Inferior parietal cortex (tissue), 1 donor: ENCODE data around the gene GPR32.
A peak's percentile ranks its signal among the peaks of the same experiment; 100 is the strongest.
"Not testable (repeated sequence)": the region's sequence is repeated elsewhere in the genome, so short reads cannot be mapped to it uniquely, and the experiment has no call there.

Source experiments
- DNase-seq: peaks from one replicate; pipeline ENCODE4 v3.0.0-alpha.2; 2016; ENCODE audit errors: extremely low spot score

The GPR32 gene

DNA sequence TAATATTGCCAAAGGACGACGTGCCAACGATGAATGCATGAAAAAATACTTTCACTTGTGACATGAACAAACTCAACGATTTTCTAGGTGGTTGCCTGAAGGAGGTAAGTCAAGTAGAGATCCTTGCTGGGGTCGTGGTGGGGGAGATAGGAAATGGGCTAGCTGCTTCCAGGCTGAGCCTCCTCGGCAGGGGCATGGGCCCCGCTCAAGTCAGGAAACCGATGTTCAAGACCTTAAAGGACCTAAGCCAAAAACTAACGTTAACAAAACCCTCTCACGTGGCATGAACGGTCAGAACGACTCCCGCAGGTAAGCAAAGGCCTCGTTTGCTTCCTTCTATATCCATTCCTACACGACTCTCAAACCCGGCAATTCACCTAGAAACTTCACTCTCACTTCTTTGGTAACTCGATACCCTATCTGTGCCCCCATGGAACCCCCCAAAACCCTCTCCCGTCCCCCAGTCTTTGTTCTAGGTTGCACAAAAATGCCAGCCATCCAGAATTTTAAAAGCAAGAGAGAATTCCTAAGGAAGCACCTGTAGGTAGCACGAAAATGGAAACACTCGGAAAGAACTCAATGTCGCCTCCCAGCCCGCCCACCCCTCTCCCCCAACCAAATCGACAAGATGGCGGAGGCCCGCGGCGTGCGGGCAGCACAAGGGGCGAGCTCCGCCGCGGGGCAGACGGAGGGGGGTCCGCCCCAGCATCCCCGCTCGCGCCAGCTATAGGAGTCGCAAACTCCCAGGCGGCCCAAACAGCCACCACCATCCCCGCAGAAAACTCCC lies 33.6 kb downstream of the GPR32 start:
- DNase-seq, result no peak

DNA sequence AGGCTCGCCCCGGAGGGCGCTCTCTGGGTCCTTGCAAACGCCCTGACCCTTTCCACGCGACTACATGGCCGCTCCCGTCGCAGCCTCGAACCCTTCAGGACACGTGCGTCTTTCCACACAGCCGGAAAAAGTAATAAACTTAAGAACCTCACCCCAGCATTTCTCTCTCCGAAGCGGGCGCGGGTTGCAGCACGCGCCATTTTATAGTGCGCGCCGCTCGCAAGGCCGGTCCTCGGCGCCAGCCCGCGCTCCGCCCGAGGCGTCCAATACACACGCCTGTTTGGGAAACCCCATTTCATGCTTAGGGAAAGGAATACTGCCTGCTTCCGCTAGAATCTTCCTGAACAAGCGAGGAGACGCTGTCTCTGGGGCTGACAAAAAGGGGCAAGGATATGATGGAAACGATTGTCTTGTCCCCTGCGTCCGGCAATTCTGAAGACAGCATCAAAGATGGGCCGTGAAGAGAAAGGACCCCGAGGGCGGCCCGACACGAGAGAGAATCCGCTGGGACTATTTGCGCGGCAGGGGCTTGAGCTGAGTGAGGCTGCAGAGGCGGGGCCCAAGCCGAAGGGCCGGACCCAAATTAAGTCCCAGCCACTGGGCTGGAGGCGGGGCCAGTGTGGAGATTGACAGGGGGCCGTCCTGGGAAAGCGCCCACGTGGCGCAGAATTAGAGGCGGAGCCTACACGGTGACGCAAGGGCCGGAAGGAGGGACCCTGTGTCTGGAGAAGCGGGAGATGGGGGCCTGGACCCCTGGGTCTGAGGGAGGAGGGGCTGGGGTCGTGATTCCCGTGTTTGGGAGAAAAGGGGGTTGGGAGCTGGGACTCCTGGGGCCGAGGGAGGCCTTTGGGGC lies 34.4 kb downstream of the GPR32 start:
- peak; percentile 97 for DNase-seq

DNA sequence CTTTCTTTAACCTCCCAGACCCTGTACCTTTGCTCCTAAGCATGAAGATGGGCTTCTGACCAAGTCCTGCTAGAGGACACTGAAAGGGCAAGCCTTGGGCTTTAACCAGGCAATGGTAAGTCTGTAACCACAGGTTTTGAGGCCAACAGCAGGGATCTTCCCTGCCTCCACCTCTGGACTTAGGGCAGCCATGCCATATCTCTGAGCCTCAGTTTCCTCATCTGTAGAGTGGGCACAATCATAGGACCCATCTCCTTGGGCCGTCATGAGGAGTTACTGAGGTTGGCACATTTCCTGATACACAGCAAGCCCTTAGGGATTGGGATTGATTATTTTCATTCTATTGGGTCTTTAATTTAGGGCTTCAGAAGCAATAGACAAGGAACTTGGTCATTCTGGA lies 38.6 kb downstream of the GPR32 start:
- DNase-seq, result no peak

DNA sequence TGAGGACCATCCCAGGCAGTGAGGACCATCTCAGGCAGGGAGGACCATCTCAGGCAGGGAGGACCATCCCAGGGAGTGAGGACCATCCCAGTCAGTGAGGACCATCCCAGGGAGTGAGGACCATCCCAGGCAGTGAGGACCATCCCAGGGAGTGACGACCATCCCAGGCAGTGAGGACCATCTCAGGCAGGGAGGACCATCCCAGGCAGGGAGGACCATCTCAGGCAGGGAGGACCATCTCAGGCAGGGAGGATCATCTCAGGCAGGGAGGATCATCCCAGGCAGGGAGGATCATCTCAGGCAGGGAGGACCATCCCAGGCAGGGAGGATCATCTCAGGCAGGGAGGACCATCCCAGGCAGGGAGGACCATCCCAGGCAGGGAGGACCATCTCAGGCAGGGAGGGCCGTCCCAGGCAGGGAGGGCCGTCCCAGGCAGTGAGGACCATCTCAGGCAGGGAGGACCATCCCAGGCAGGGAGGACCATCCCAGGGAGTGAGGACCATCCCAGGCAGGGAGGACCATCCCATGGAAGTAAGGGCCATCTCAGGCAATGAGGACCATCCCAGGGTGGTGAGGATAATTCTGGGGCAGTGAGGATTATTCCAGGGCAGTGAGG lies 41.5 kb downstream of the GPR32 start:
- DNase-seq, result not testable (repeated sequence)

DNA sequence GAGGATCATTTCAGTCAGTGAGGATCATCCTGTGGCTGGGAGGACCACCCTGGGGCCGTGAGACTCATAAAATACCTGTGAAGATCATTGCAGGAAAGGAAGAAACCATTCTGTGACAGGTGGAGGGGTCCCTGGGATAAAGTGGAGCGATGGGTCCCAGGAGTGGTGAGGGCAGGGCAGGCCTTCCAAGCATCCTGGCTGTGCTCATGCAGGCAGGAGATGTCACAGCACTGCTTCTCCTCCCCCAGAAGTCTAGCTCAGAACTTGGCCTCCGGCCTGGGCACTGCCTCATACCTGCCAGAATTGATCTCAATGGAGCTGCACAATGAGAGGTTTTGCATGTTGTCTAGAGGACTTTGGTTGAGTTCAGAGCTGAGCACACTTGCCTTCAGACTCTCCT lies 42.2 kb downstream of the GPR32 start:
- DNase-seq, result no peak

DNA sequence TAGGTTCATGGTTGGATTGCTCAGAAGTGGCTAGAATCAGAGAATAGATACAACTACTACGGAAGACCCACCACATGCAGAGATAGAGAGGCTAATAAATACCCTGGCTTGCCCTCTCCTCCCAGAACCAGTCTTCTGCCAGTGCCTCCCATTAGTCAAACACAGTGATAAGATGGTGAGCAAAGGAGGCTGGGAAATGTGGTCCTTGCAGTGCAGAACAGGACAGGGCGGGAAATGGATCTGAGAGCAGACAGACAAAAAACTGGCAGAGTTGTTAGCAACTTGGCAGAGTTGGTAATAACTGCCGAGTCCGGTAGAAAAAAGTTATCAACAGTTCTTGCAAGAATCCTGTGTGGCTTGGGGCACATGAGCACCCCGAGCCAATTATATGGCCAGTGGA lies 44.6 kb downstream of the GPR32 start:
- DNase-seq, result no peak

DNA sequence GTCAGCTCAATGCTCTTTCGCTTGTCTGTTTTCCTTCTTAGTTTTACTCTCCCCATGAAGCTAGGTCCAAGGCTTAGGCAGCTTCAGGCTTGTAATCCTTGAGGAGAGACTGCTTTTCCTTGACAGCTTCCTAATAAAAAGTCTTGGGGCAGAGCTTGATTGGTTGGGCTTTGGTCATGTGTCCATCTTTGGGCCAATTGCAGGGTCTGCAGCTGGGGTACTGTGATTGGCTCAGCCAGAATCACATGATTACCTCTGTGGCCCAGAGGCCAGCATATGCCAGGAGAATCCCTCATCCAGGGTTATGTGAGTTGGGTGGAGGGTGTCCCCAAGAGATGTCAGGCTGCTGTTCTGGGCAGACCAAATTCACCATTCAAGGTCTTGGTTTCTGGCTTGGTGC lies 45.2 kb downstream of the GPR32 start:
- no peak for DNase-seq

DNA sequence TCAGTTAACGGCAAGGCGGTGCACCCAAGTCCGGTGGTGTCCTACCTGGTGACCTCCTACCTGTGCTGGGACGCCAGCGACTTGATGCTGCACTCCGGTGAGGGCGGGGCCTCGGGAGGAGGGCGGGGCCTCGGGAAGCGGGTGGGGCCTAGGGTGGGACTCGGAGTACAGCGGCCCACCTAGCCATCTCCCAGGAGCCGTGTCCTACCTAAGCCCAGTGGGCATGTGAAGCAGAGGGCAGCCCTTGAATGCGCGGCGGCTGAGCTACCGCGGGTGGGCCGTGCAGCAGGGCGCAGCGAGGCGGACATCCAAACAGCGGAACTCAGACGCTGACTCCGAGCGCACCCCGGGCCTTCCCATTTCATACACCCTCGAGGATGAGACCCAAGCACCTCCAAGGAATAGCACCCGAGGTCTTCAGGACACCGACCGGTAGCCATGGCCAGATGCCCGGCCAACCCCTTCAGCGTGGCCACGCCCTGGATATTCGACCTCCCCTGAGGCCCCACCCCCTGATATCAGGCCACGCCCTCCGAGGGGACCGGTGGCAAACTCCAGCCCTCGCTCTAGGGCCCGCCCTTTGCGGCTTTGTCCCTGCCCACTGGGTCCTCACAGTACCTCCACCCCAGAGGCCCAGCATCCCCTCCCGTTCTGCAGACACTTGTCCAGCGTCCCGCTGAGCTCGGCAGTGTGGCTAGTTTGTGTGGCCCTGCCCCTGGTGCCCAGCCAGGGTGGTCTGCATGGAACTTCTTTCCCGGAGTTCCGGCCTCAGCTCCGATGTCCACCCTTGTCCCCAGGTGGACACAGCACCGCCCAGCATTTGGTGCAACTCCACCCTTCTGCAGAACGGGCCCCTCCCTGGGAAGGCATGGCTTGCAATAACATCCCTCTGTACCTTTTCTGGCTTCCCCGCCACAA lies 47.9 kb downstream of the GPR32 start:
- DNase-seq, result no peak

DNA sequence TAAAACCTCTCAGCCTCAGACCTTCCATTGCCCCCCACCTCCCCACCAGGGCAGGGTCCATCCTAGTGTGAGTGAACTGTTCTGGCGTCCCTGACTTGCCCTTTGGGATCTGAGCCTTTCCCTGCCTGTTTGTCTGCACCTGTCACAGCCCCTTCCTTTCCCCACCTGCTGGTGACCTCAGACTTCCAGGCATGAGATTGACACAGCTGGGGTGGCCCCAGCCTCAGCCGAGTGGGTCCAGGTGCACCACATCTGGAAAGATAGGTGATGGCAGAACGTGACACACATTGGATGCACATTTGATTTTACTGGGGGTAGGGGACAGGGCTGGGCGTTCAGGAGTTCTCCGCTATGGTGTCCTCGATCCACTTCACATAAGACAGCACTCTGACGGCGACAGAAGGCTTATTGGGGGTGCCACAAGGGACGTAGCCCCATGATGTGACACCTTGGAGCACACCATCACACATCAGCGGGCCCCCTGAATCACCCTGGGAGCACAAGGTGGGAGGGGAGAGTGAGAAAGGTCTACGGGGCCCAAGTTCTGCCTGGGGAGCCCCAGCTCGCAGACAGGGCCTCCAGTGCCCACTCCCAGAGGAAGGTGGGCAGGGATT lies 48.7 kb downstream of the GPR32 start:
- no peak for DNase-seq

DNA sequence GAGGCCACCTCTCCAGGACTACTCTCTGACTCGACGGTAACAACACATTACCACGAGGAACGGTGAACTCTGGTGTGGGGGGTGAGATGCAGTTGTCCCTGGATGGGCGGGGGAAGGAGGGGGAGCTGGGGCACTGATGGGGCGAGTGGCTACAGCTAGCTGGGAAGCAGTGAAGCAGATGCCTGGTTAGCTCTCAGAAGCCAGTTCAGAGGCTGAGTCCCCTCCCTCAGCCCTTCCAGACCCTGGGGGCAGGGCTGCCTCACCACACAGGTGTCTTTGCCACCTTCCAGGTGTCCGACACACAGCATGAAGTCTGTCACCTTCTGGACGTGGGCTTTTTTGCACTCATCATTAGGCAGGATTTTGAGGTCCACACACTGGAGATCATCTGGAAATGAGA lies 49.4 kb downstream of the GPR32 start:
- DNase-seq, result no peak

DNA sequence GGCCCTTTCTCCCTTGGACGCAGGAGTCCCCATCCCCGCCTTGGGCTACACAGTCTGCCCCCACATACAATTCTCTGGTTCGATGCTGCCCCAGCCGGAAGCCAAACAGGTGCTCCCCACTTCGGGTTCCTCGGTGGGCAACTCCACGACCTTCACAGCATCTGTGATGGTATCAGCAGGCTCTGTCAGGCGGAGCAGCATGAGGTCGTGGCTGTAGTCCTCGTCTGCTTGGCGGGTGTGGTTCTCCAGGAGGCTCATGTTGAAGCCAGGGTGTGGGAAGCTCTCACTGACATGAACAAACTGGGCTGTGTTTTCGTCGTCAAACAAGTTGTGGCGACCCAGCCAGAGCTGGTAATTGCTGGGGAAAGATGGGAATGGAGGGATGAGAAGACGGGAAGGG lies 49.8 kb downstream of the GPR32 start:
- no peak for DNase-seq

DNA sequence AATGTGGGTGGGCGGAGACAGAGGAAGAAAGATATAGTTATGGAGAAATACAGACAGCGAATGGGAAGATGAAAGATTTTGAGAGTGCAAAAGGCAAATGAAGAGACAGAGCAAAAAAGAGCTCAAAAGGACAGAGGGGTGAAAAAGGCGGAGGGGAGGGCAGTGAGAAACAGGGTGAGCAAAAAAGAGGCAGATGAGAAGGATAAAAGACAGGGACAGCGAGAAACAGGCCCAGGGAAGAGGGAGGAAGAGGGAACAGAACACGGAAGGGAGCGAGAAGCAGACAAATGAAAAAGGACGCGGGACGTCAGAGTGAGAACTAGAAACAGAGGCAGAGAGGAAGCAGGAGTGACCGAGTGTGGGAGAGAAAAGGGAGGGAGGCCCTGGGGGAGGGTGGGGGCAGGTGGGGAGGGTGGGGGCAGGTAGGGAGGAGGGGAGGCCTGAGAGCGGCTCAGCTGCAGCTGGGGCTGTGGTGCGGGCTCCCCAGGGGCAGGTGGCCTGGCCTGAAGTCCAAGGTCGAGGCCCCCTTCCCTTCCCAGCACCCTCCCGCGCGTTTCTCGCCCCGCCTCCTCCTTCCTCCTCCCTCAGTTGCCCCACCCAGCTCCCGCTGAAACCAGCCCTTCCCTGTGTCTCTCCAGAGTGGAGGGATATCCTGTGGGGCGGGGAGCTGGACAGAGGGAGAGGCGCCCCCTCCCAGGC lies 50.4 kb downstream of the GPR32 start:
- DNase-seq, result no peak

DNA sequence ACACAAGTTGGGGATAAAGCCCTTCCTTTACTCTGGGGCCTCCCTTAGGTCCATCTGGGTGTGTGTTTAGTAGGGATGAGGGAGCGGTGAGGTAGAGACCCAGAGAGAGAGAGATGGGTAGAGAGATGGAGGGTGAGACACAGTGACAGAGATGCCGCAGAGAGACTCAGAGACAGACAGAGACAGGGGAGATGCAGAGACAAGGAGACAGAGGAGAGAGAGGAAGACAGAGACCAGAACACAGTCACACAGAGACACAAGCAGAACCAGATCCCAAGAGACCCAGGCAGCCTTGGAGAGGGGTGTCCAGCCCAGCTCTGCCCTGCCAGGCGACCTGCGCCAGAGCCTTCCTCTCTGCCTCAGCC lies 51.0 kb downstream of the GPR32 start:
- no peak for DNase-seq
